HG02642 (cell line): Measurements from ENCODE around the gene PTGES.
"Not testable (repeated sequence)": the region's sequence is repeated elsewhere in the genome, so short reads cannot be mapped to it uniquely, and the experiment has no call there.

Experiments
- ATAC-seq: cut with Tn5 transposase; IDR thresholded peaks from one replicate; pipeline ENCODE4 v1.9.1; 2021; ENCODE audit warnings: mild to moderate bottlenecking; ENCODE audit not compliant: unreplicated experiment, poor library complexity

PTGES gene

GRCh38 chr9:129773262-129774048 lies 20.6 kb upstream of the PTGES start:
- ATAC-seq = no peak

- no peak for ATAC-seq
Measured at GRCh38 chr9:129770741-129771140, 17.9 kb upstream of the PTGES start.

GRCh38 chr9:129769669-129770068 lies 16.8 kb upstream of the PTGES start:
- no peak for ATAC-seq

GRCh38 chr9:129768486-129768885 lies 15.6 kb upstream of the PTGES start:
- ATAC-seq = no peak

- no peak for ATAC-seq
Measured at GRCh38 chr9:129765764-129766317, 13.0 kb upstream of the PTGES start.

GRCh38 chr9:129762985-129763926 lies 10.4 kb upstream of the PTGES start:
- no peak for ATAC-seq

GRCh38 chr9:129762370-129762984 lies 9.6 kb upstream of the PTGES start:
- ATAC-seq = not testable (repeated sequence)

GRCh38 chr9:129761901-129762369 lies 9.1 kb upstream of the PTGES start:
- ATAC-seq = no peak

- no peak for ATAC-seq
Measured at GRCh38 chr9:129761293-129761900, 8.6 kb upstream of the PTGES start.

GRCh38 chr9:129760784-129761183 lies 7.9 kb upstream of the PTGES start:
- ATAC-seq = not testable (repeated sequence)

GRCh38 chr9:129759804-129760502 lies 7.1 kb upstream of the PTGES start:
- no peak for ATAC-seq

GRCh38 chr9:129759319-129759718 lies 6.5 kb upstream of the PTGES start:
- ATAC-seq = no peak

GRCh38 chr9:129757045-129757444 lies 4.2 kb upstream of the PTGES start:
- ATAC-seq = no peak

GRCh38 chr9:129756191-129756590 lies 3.3 kb upstream of the PTGES start:
- no peak for ATAC-seq

- no peak for ATAC-seq
Measured at GRCh38 chr9:129755151-129755550, 2.3 kb upstream of the PTGES start.

GRCh38 chr9:129751841-129752801 lies 721 bp downstream of the PTGES start:
- no peak for ATAC-seq

GRCh38 chr9:129750013-129750638 lies 2.7 kb downstream of the PTGES start:
- no peak for ATAC-seq

- ATAC-seq = no peak
Measured at GRCh38 chr9:129749575-129749974, 3.3 kb downstream of the PTGES start.
